Right lobe of liver (tissue), 4 donors: ENCODE results near the gene PARL.

Experiments
- CTCF ChIP-seq, 4 donors: fragments of 200-600 bp in 3 of 4; fragments of 450-650 bp in 1 of 4; IDR thresholded peaks; one replicate each; pipeline versions ENCODE4 v1.5.1 to v1.8.0; 2016 to 2022; ENCODE audit warnings: antibody characterized with exemption in 4 of 4, mild to moderate bottlenecking in 2 of 4
- POLR2A ChIP-seq: fragments of 450-650 bp; IDR thresholded peaks from one replicate; pipeline ENCODE4 v1.6.1; 2017; ENCODE audit warnings: antibody characterized with exemption, mild to moderate bottlenecking
- donor health status: DM: no; HTN: no; CAD: no.
- donor health status: DM: no; HTN: no; CAD: no.
- donor health status: DM: no; HTN: yes; CAD: no.

GRCh38 chr3:183826448-183827250 lies 58.0 kb downstream of the PARL start:
- TF ChIP-seq CTCF (IDR thresholded peaks at IDR 0.05), result no peak
- no peak for TF ChIP-seq POLR2A
